ENCODE results near the gene BCS1L. TPM values are rescaled to one million over a fixed set of nuclear protein-coding genes. Genes with fewer than 3 reads are reported as not detected.

Gene BCS1L, protein sequence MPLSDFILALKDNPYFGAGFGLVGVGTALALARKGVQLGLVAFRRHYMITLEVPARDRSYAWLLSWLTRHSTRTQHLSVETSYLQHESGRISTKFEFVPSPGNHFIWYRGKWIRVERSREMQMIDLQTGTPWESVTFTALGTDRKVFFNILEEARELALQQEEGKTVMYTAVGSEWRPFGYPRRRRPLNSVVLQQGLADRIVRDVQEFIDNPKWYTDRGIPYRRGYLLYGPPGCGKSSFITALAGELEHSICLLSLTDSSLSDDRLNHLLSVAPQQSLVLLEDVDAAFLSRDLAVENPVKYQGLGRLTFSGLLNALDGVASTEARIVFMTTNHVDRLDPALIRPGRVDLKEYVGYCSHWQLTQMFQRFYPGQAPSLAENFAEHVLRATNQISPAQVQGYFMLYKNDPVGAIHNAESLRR
- 7.1 and 17.4 TPM in 2 replicates for total RNA-seq (2014; rRNA removed; shearing (Covaris generic); ENCODE audit: low replicate concordance)

DNA sequence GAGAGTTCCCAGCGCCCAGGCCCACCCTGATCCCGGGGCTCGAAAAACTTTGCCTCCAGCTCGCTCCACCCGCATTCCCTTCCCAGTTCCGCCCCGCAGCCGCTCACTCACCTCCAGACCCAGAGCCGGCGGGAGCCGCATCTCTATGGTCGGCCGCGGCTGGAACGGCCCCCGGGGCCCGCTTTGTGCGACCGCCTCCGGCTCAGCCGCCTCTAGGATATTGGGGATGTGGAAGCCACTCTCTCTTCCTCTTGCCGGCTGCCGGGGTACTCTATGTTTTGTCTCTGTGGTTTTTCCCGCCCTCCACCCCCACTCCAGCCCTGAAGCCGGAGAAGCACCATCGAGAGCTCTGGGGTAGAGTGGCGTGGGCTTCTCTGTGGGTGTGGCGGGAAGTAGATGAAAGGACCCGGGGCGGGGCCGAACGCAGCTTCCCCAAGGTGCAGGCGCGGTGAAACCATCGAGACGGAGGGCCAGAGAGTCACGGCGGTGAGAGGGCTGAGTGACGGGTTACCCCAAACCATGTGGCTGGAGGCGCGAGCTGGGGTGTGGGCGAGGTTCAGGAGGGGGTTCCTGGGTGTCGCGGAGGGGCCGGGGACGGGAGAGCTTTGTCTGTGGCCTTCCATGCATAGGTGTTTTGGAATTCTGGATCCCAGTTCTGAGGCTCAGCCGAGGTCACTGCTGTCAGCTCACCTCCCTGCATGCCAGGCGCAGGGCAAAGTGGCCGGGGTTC is at the start of gene BCS1L, which contains the start of gene ZNF142:
Gene BCS1L (plus strand): TSS at position 426 of the 730 bp plus-strand sequence. CDS start 1,305 bp downstream, outside the sequence.
Gene ZNF142 (minus strand): TSS at position 366 of the 730 bp plus-strand sequence. CDS start 3,194 bp downstream, outside the sequence.
- DNase-seq (ENCODE audit: low read depth), result peak; percentile 83
- in situ Hi-C loops (cut with HindIII; ENCODE audit: low pct_unique_long_range_greater_than_20kb, low sequenced_read_pairs), result no loop called here

DNA sequence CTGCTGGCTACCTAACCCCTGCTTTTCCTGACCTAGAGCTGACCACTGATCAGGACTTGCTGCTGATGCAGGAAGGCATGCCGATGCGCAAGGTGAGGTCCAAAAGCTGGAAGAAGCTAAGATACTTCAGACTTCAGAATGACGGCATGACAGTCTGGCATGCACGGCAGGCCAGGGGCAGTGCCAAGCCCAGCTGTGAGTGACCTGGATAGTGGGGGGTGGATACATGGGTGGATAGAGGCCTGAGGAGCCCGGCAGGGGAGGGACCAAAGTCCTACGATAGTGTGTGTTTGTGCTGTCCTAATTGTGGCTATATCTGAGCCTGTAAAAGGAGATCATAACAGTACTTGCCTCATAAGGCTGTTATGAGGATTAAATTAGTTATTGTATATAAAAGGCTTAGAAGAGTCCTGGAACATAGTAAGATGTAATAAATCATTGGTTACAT is 43.6 kb upstream of the BCS1L start:
- no peak for DNase-seq (ENCODE audit: low read depth)
- in situ Hi-C loops (cut with HindIII; ENCODE audit: low pct_unique_long_range_greater_than_20kb, low sequenced_read_pairs), result no loop called here

DNA sequence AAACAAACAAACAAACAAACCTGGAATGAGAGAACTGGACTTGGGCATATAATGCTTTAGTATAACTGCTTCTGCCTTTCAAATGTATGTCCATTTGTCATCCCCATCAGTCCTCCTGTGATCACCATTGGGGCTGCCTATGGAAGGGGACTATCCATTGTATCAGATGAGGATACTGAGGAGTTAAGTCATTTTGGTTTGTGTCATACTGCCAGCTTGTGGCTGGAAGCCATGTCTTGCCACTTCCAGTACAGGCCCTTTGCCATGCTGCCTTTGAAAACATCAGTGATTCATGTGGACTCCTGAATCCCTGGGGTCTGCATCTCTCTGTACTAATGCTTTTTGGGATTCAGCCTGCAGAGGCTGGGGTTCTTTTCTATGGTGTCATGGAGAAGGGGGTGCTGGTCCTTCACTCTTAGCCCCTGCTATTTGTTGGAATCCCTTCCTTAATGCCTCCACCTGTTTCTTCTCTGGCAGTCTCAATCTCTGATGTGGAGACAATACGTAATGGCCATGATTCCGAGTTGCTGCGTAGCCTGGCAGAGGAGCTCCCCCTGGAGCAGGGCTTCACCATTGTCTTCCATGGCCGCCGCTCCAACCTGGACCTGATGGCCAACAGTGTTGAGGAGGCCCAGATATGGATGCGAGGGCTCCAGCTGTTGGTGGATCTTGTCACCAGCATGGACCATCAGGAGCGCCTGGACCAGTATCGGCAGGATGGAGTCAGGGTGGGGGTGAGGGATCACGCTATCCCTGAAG is 41.2 kb upstream of the BCS1L start:
- DNase-seq (ENCODE audit: low read depth), result no peak
- in situ Hi-C loops (cut with HindIII; ENCODE audit: low pct_unique_long_range_greater_than_20kb, low sequenced_read_pairs), result no loop called here

DNA sequence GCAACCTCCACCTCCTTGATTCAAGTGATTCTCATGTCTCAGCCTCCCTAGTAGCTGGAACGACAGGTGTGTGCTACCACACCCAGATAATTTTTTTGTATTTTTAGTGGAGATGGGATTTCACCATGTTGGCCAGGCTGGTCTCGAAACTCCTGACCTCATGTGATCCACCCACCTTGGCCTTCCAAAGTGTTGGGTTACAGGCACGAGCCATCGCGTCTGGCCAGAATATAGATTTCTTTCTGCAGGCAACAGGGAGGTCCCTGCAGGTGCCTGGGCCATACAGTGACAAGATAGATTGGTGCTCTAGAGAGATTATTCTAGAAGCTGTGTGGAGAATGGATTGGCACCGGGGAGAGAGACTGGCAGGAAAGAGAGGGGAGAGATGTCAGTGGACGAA is 38.5 kb upstream of the BCS1L start:
- in situ Hi-C loops (cut with HindIII; ENCODE audit: low pct_unique_long_range_greater_than_20kb, low sequenced_read_pairs), result no loop called here

DNA sequence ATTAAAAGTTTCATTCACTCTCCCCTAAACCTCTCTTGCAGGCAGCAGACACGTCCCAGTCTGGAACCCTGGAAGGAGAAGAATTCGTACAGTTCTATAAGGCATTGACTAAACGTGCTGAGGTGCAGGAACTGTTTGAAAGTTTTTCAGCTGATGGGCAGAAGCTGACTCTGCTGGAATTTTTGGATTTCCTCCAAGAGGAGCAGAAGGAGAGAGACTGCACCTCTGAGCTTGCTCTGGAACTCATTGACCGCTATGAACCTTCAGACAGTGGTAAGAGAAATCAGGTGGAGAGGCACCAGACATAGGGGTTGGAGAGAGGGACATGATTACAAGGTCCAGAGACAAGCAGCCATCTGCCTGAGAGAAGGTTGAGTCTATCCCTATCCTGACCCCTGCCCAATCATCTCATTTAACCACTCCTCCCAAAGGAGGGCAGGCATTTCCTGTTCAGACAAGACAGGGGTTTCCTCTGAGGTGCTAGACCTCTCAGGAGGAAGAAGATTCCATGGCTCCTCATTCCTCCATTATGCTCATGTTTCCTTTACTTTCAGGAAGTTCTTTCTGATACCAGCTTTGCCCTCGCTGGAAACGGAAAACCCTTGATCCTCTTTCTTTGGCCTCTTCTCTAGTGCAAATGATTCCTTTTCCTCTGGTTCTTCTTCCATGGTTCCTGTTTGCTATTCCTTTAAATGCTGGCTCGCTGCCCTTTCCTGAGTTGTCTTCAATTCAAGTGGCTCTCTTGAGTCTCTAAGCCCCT is 36.7 kb upstream of the BCS1L start:
- in situ Hi-C loops (cut with HindIII; ENCODE audit: low pct_unique_long_range_greater_than_20kb, low sequenced_read_pairs), result no loop called here
- DNase-seq (ENCODE audit: low read depth), result no peak

More for the DNA sequence above, 38.5 kb upstream of the BCS1L start:
- no peak for DNase-seq (ENCODE audit: low read depth)

DNA sequence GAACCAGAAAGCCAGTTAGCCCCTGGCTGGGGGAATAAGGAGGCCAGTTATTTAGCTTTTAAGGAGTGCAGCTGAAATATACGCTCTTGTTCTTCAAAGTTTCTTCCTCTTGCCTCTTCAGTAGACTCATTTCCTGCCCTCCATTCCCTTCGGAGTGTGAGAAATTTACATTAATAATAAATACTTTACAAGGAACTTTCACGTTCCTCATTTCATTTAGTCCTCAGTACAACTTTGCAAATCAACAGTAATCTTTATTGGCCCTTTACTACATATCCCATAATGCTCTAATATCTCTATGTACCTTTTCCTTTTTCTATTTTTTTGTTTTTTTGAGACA is 36.1 kb upstream of the BCS1L start:
- no peak for DNase-seq (ENCODE audit: low read depth)
- in situ Hi-C loops (cut with HindIII; ENCODE audit: low pct_unique_long_range_greater_than_20kb, low sequenced_read_pairs), result no loop called here

DNA sequence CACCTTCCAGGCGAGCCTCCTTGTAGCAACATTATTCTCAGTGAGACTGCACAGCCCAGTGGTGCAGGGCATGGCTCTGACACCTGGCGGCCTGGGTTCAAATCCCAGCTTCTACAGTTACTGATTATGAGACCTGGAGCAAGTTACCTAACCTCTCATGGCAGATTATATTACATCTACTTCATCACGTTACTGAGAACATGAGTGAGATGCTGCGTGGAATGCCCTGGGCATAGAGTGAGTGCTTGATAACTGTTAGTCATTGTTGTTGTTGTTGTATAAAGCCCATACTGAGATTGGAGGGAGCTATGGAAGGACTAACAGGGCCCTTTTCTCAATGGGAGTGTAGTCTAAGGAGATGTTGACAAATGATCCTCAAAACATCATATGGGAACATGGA is 33.1 kb upstream of the BCS1L start:
- in situ Hi-C loops (cut with HindIII; ENCODE audit: low pct_unique_long_range_greater_than_20kb, low sequenced_read_pairs), result no loop called here
- no peak for DNase-seq (ENCODE audit: low read depth)

DNA sequence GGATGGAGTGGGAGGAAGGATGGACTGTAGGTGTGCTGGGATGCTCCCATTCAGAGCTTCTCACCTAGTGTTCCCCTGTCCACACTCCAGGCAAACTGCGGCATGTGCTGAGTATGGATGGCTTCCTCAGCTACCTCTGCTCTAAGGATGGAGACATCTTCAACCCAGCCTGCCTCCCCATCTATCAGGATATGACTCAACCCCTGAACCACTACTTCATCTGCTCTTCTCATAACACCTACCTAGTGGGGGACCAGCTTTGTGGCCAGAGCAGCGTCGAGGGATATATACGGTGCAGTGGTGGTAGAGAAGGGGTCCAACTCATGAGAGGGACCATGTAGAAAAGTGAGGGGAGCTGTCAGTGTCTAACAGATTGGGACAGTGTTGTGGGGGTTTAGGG is 31.5 kb upstream of the BCS1L start:
- in situ Hi-C loops (cut with HindIII; ENCODE audit: low pct_unique_long_range_greater_than_20kb, low sequenced_read_pairs), result no loop called here
- DNase-seq (ENCODE audit: low read depth), result no peak

DNA sequence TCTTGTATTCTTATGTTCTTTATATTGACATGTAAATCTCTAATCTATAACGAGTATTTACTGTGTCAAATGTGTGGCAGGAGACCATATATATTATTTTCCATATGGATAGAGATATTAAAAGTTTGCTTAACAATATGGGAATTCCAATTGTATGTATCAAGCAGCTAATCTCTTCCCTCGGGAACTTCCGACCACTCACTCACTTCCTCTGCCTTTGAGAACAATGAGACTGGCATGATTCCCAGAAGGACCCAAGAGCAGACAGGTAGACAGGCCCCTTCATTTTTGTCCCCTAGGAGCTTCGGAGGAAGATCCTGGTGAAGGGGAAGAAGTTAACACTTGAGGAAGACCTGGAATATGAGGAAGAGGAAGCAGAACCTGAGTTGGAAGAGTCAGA is 27.6 kb upstream of the BCS1L start:
- DNase-seq (ENCODE audit: low read depth), result no peak
- in situ Hi-C loops (cut with HindIII; ENCODE audit: low pct_unique_long_range_greater_than_20kb, low sequenced_read_pairs), result no loop called here

DNA sequence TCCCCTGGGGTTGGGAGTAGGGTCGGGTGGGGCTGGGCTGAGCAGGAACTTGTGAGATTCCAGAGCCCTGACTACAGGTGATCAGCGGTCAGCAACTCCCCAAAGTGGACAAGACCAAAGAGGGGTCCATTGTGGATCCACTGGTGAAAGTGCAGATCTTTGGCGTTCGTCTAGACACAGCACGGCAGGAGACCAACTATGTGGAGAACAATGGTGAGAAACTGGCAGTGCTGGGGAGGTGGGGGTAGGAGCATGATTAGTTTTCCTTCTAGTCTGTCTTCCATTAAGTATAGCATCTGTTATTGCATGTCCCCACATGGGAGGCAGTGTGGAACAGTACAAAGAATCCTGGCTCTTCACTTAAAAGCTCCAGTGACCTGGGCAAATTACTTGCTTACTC is 23.8 kb upstream of the BCS1L start:
- in situ Hi-C loops (cut with HindIII; ENCODE audit: low pct_unique_long_range_greater_than_20kb, low sequenced_read_pairs), result no loop called here
- no peak for DNase-seq (ENCODE audit: low read depth)

DNA sequence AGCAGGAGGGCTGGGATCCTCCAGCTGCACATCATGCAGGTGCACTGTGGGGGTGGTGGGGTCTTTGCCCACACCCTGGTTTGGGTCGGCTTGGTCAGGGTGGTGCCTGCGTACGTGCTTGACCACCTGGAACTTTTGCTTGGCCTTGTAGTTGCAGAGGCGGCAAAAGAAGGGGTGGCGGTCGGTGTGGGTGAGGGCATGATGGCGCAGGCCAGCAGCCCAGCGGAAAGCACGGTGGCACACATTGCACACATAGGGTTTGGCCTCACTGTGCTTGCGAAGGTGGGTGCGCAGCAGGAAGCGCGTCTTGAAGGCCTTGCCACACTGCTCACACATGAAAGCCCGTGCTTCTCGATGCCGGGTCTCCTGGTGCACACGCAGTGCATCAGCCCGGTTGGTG is 21.1 kb upstream of the BCS1L start:
- in situ Hi-C loops (cut with HindIII; ENCODE audit: low pct_unique_long_range_greater_than_20kb, low sequenced_read_pairs), result no loop called here
- DNase-seq (ENCODE audit: low read depth), result no peak

DNA sequence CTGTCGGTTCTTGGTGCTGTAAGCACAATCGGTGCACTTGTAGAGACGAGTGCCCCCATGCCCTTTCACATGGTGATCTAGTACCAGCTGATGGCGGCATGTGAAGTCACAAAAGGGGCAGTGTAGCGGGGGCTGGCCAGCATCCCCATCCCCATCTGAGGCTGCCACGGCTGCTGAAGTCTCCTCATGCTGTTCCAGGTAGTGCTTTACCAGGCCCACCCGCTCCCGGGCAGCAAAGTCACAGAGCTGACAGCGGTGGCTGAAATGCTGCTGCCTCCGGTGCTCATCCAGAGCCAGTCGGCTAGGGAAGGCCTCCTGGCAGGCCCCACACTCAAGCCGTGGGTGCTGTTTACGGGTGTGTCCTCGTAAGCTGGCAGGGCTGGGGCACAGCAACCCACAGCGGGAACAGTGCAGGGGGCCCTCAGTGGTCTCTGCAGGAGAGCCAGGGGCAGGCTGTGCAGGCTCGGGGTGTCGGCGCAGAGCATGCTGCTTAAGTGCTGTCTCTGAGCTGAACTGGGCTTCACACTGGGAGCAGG is 17.3 kb upstream of the BCS1L start:
- in situ Hi-C loops (cut with HindIII; ENCODE audit: low pct_unique_long_range_greater_than_20kb, low sequenced_read_pairs), result no loop called here
- no peak for DNase-seq (ENCODE audit: low read depth)

DNA sequence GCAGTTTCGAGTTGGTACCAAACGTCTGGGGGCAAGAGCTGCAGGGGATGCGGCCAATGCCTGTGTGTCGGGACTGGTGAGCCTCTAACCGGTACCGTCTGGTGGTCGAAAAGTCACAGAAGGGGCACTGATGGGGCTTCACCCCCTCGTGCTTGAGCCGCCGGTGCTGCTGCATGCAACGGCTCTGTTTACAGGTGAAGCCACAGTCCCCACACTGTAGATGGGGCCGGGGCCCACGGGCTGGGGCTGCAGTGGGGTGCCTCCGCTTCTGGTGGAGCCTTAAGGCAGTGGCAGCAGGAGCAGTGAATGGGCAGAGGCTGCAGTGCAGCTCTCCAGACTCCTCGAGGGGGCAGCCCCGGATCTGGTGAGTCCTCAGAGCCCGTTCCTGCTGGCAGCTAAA is 16.7 kb upstream of the BCS1L start:
- in situ Hi-C loops (cut with HindIII; ENCODE audit: low pct_unique_long_range_greater_than_20kb, low sequenced_read_pairs), result no loop called here
- DNase-seq (ENCODE audit: low read depth), result no peak

DNA sequence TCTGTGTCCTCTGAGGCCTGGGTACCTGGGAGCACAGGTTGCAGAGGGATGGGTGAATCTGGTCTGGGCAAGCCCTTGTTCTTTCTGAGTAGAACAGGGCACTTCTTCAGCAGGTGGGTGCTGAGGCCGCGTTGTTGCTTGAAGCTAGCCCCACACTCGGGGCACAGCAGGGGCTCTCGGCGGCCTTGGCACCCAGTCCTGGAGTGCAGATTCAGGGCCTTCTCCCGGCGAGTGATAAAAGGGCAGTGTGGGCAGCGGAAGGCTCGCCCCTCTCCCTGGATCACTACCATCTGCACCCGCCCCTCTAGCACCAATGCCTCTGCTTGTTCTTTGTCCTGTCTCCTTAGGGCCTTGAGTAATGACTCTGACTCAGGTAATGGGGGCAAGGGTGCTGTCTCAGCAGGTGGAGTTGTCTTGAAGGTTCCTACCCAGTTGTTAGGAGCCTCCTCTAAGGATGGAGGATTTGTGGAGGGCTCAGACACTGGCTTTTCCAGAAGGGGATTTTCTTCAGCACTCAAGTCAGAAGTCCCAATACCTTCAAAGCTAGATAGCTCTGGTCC is 15.7 kb upstream of the BCS1L start:
- DNase-seq (ENCODE audit: low read depth), result no peak
- in situ Hi-C loops (cut with HindIII; ENCODE audit: low pct_unique_long_range_greater_than_20kb, low sequenced_read_pairs), result no loop called here

DNA sequence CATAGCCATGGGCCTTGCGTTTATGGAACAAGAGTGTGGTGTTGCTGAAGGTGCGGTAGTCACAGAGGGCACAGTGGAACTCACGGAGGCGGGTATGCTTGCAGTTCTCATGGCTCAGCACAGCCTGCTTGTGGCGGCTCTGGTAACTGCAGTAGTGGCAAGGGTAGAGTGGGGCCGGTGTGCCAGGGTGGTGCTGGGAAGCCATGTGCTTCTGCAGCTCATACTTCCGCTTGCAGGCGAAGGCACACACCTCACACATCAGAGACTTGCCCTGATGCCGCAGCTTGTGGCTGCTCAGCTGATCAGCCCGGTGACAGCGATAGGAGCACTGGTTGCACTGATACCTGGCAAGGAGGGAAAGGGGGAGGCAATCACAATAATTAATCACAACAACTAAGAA is 14.8 kb upstream of the BCS1L start:
- in situ Hi-C loops (cut with HindIII; ENCODE audit: low pct_unique_long_range_greater_than_20kb, low sequenced_read_pairs), result no loop called here

DNA sequence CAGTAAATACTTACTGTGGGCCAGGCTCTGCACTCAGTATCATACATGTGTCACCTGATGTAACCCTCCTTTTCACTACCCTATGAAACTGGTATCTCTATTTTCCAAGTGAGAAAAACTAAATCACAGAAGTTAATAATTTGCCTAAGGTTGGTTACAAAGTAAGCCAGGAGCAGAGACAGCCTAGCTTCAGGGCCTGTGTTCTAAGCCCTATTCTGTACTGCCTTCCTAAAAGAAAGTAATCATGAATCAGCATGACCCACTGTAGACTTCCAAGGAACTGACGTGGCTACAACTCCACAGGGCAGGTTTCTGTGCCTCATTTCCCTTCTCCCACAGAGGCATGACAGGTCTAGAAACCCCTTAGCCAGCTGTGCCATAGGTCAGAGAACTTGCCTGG is 14.4 kb upstream of the BCS1L start:
- DNase-seq (ENCODE audit: low read depth), result peak; percentile 97
- in situ Hi-C loops (cut with HindIII; ENCODE audit: low pct_unique_long_range_greater_than_20kb, low sequenced_read_pairs), result no loop called here

More for the DNA sequence above, 14.8 kb upstream of the BCS1L start:
- no peak for DNase-seq (ENCODE audit: low read depth)

DNA sequence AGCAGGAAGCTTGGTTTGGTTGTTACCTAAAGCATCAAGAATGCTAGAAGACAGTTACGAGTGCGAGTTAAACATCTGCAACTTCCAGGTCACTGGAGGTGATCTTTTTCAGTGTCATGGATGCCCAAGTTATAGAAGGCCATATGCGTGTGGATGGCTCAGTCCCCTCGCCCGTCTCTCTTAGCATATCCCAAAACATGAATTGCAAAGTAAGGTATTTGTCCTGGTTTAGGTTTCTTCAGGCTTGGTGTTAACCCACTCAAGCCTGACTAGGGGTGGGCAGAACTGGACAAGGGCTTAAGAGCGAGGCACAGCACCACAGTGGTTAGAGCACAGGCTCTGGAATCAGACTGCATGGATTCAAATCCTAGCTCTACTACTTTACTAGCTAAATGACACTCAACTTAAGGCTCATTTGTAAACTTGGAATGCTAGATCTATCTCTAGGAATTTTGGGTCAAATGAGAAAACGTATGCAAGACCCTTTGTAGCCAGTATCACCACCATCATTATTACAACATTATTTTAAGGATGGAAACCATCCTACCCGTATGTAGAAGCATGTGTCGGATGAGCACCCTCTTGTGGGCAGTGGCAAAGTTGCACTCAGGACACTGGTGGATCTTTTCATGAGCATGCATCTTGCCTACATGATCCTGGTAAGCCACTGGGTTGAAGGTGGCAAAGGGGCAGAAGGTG is 11.2 kb upstream of the BCS1L start:
- DNase-seq (ENCODE audit: low read depth), result peak; percentile 59
- in situ Hi-C loops (cut with HindIII; ENCODE audit: low pct_unique_long_range_greater_than_20kb, low sequenced_read_pairs), result no loop called here
